HEK293T (cell line): ENCODE data around the gene ATP4B.

ENCODE experiments used
- CTCF ChIA-PET: fragments of 350-600 bp; formaldehyde crosslinking; extraction: SDS; loops from one replicate; lab custom pipeline; 2021; ENCODE audit warnings: antibody characterized with exemption, inconsistent platforms; lab: Yijun Ruan, JAX
- POLR2A ChIA-PET: fragments of 350-600 bp; formaldehyde crosslinking; extraction: SDS; loops from one replicate; lab custom pipeline; 2020; ENCODE audit warnings: antibody characterized with exemption, inconsistent platforms; lab: Yijun Ruan, JAX
- DNase-seq: peaks from one replicate; pipeline ENCODE4 v3.0.0; 2012; ENCODE audit warnings: mixed read lengths; ENCODE audit errors: extremely low spot score
- ARNT ChIP-seq: fragments of 450-650 bp; IDR thresholded peaks from 2 replicates; pipeline ENCODE4 v1.6.1; 2017; ENCODE audit warnings: mild to moderate bottlenecking
- BHLHE40 ChIP-seq: fragments of 450-650 bp; IDR thresholded peaks from 2 replicates; pipeline ENCODE4 v1.6.1; 2016; ENCODE audit warnings: mild to moderate bottlenecking, moderate library complexity, borderline replicate concordance
- CTBP1 ChIP-seq: fragments of 450-650 bp; IDR thresholded peaks from 2 replicates; pipeline ENCODE4 v1.6.1; 2016; ENCODE audit warnings: borderline replicate concordance
- ELF4 ChIP-seq: fragments of 450-650 bp; IDR thresholded peaks from 2 replicates; pipeline ENCODE4 v1.6.1; 2017; ENCODE audit warnings: antibody characterized with exemption
- FOXA1 ChIP-seq: fragments of 450-650 bp; IDR thresholded peaks from 2 replicates; pipeline ENCODE4 v1.6.1; 2016; ENCODE audit warnings: mild to moderate bottlenecking
- FOXK2 ChIP-seq: fragments of 450-650 bp; IDR thresholded peaks from 2 replicates; pipeline ENCODE4 v1.6.1; 2016; ENCODE audit warnings: mild to moderate bottlenecking
- FOXM1 ChIP-seq: fragments of 450-650 bp; IDR thresholded peaks from 2 replicates; pipeline ENCODE4 v1.6.1; 2017; ENCODE audit warnings: mild to moderate bottlenecking, borderline replicate concordance
- HDGF ChIP-seq: fragments of 450-650 bp; IDR thresholded peaks from 2 replicates; pipeline ENCODE4 v1.6.1; 2017; ENCODE audit warnings: antibody characterized with exemption, borderline replicate concordance
- L3MBTL2 ChIP-seq: fragments of 450-650 bp; conservative IDR thresholded peaks from 2 replicates; pipeline ENCODE4 v1.6.1; 2016; ENCODE audit warnings: mild to moderate bottlenecking
- LEF1 ChIP-seq: fragments of 450-650 bp; IDR thresholded peaks from 2 replicates; pipeline ENCODE4 v1.6.1; 2017; ENCODE audit warnings: mild to moderate bottlenecking, borderline replicate concordance
- NFRKB ChIP-seq: fragments of 450-650 bp; IDR thresholded peaks from 2 replicates; pipeline ENCODE4 v1.6.1; 2016; ENCODE audit warnings: mild to moderate bottlenecking, moderate library complexity
- PKNOX1 ChIP-seq: fragments of 450-650 bp; IDR thresholded peaks from 2 replicates; pipeline ENCODE4 v1.6.1; 2016
- SP1 ChIP-seq: fragments of 450-650 bp; IDR thresholded peaks from 2 replicates; pipeline ENCODE4 v1.6.1; 2017
- SUZ12 ChIP-seq: fragments of 450-650 bp; IDR thresholded peaks from 2 replicates; pipeline ENCODE4 v1.6.1; 2016; ENCODE audit warnings: mild to moderate bottlenecking
- TARDBP ChIP-seq: fragments of 450-650 bp; IDR thresholded peaks from 2 replicates; pipeline ENCODE4 v1.6.1; 2016
- ZNF384 ChIP-seq: fragments of 450-650 bp; IDR thresholded peaks from 2 replicates; pipeline ENCODE4 v1.6.1; 2016

Gene ATP4B

GRCh38 chr13:113616991-113617749 is 40.8 kb downstream of the ATP4B start:
- no peak for TF ChIP-seq TARDBP
- TF ChIP-seq ARNT, result no peak
- no peak for TF ChIP-seq FOXA1
- TF ChIP-seq ZNF384, result no peak
- no peak for TF ChIP-seq FOXM1
- no peak for TF ChIP-seq HDGF
- TF ChIP-seq L3MBTL2, result no peak
- TF ChIP-seq BHLHE40, result no peak
- no peak for DNase-seq
- ChIA-PET POLR2A (no interaction called here), CTCF (no interaction called here)

- no peak for DNase-seq
- ChIA-PET CTCF (no interaction called here), POLR2A (no interaction called here)
- TF ChIP-seq TARDBP (no peak), L3MBTL2 (no peak)
These were observed 41.6 kb downstream of the ATP4B start for GRCh38 chr13:113616281-113616906.

GRCh38 chr13:113613789-113614379 is 44.1 kb downstream of the ATP4B start:
- ChIA-PET POLR2A (no interaction called here), CTCF (no interaction called here)
- TF ChIP-seq TARDBP, result peak; percentile 59; the same call in 1 of the 2 replicates
- TF ChIP-seq FOXM1, result no peak
- TF ChIP-seq HDGF, result no peak
- no peak for TF ChIP-seq PKNOX1
- DNase-seq, result no peak

GRCh38 chr13:113612607-113613006 is 45.4 kb downstream of the ATP4B start:
- TF ChIP-seq ELF4 (no peak), SUZ12 (no peak), NFRKB (no peak), SP1 (no peak), LEF1 (no peak)
- CTCF ChIA-PET, result no interaction called here
- POLR2A ChIA-PET, result no interaction called here
- no peak for DNase-seq

- ChIA-PET POLR2A (interaction anchor here (1.4 kb wide), 1 partner anchor 12 kb away, joined by 3 read pairs; no protein-coding TSS in a partner anchor), CTCF (no interaction called here)
- no peak for DNase-seq
- TF ChIP-seq SP1 (no peak), ARNT (no peak), ELF4 (no peak), CTBP1 (no peak), FOXM1 (no peak), ZNF384 (no peak), HDGF (no peak), TARDBP (no peak), BHLHE40 (no peak)
These were observed 46.0 kb downstream of the ATP4B start for GRCh38 chr13:113611996-113612395.

- TF ChIP-seq L3MBTL2 (no peak), SP1 (no peak), PKNOX1 (no peak), CTBP1 (no peak), FOXK2 (no peak), FOXM1 (no peak), ELF4 (no peak), TARDBP (no peak), SUZ12 (no peak), ARNT (no peak), FOXA1 (no peak), ZNF384 (no peak), BHLHE40 (no peak), HDGF (no peak), NFRKB (no peak)
- POLR2A ChIA-PET, result no interaction called here
- no peak for DNase-seq
- CTCF ChIA-PET, result no interaction called here
These were observed 47.7 kb downstream of the ATP4B start for GRCh38 chr13:113610266-113610665.

GRCh38 chr13:113609616-113610015 is 48.4 kb downstream of the ATP4B start:
- CTCF ChIA-PET, result no interaction called here
- POLR2A ChIA-PET, result no interaction called here
- no peak for DNase-seq
- TF ChIP-seq LEF1 (no peak), FOXK2 (no peak), L3MBTL2 (no peak), SP1 (no peak), NFRKB (no peak), BHLHE40 (no peak), ZNF384 (no peak), ELF4 (no peak), FOXM1 (no peak), PKNOX1 (no peak), ARNT (no peak), TARDBP (no peak), SUZ12 (no peak), HDGF (no peak), FOXA1 (no peak)
